PC-3 (cell line): ENCODE results near the gene PPFIBP1. TPM values are rescaled to one million over a fixed set of nuclear protein-coding genes. Genes with fewer than 3 reads are reported as not detected.
A peak's percentile ranks its signal among the peaks of the same experiment; 100 is the strongest.

Source experiments
- ATAC-seq: fragments of 200-7000 bp; cut with Tn5 transposase; 2 replicates; pipeline ENCODE4 v1.9.1; 2020; ENCODE audit warnings: mild to moderate bottlenecking, moderate library complexity
- BruUV-seq: library from RNA; stranded (reverse); fragments of 400-500 nt; replicated peaks from 2 replicates; lab custom pipeline; 2021; lab: Mats Ljungman, UMichigan
- CTCF ChIA-PET: fragments of 300-600 bp; sonication (Branson Sonifier 250); formaldehyde crosslinking; loops from one replicate; lab custom pipeline; 2022; ENCODE audit warnings: antibody characterized with exemption; lab: Charles Lee
- POLR2A ChIA-PET: fragments of 300-600 bp; sonication (Branson Sonifier 250); formaldehyde crosslinking; loops from one replicate; lab custom pipeline; 2022; ENCODE audit warnings: antibody characterized with exemption; ENCODE audit not compliant: unreplicated experiment; lab: Charles Lee
- DNase-seq: peaks from one replicate; pipeline ENCODE4 v3.0.0-alpha.2; 2015
- H2AFZ ChIP-seq: fragments of 300-600 bp; sonication (generic); 2 replicates; pipeline ENCODE4 v1.6.0; 2016; ENCODE audit warnings: antibody characterized with exemption, low read length
- H3F3A ChIP-seq: fragments of 300-600 bp; sonication (generic); one replicate; pipeline ENCODE4 v1.6.0; 2017; ENCODE audit warnings: antibody characterized with exemption, low read length, control low read depth, mild to moderate bottlenecking; ENCODE audit not compliant: unreplicated experiment
- H3K27ac ChIP-seq: fragments of 300-600 bp; sonication (generic); 2 replicates; pipeline ENCODE4 v1.5.1; 2016; ENCODE audit warnings: mild to moderate bottlenecking, low read length
- H3K27me3 ChIP-seq: fragments of 300-600 bp; sonication (generic); 2 replicates; pipeline ENCODE4 v1.6.1; 2016; ENCODE audit warnings: low read length, mixed read lengths
- H3K36me3 ChIP-seq: fragments of 300-600 bp; sonication (generic); 2 replicates; pipeline ENCODE4 v1.6.1; 2016; ENCODE audit warnings: low read depth, mixed run types, low read length, mixed read lengths
- H3K4me1 ChIP-seq: fragments of 300-600 bp; sonication (generic); 2 replicates; pipeline ENCODE4 v1.5.1; 2016; ENCODE audit warnings: low read length; ENCODE audit not compliant: insufficient read depth
- H3K4me2 ChIP-seq: fragments of 300-600 bp; sonication (generic); 2 replicates; pipeline ENCODE4 v1.6.0; 2016; ENCODE audit warnings: low read length
- H3K4me3 ChIP-seq: fragments of 300-600 bp; sonication (generic); 2 replicates; pipeline ENCODE4 v1.5.1; 2016; ENCODE audit warnings: mild to moderate bottlenecking, low read length, mixed read lengths
- H3K79me2 ChIP-seq: fragments of 300-600 bp; sonication (generic); 2 replicates; pipeline ENCODE4 v1.6.1; 2017; ENCODE audit warnings: low read length, mixed read lengths
- H3K9ac ChIP-seq: fragments of 300-600 bp; sonication (generic); 2 replicates; pipeline ENCODE4 v1.6.0; 2016; ENCODE audit warnings: mild to moderate bottlenecking, low read length
- H3K9me2 ChIP-seq: fragments of 300-600 bp; sonication (generic); replicated peaks from 2 replicates; pipeline ENCODE4 v1.6.1; 2016; ENCODE audit warnings: mixed run types, low read length, mixed read lengths
- H3K9me3 ChIP-seq: fragments of 300-600 bp; sonication (generic); 2 replicates; pipeline ENCODE4 v1.6.1; 2016; ENCODE audit warnings: low read length, mixed read lengths
- H4K20me1 ChIP-seq: fragments of 300-600 bp; sonication (generic); 2 replicates; pipeline ENCODE4 v1.6.1; 2016; ENCODE audit warnings: low read length, mixed read lengths
- CTCF ChIP-seq: fragments of 300-600 bp; sonication (generic); conservative IDR thresholded peaks from 2 replicates; pipeline ENCODE4 v1.5.1; 2017; ENCODE audit warnings: antibody characterized with exemption, low read depth, mild to moderate bottlenecking, low read length
- EZH2 ChIP-seq: fragments of 300-600 bp; sonication (generic); IDR thresholded peaks from one replicate; pipeline ENCODE4 v1.6.1; 2017; ENCODE audit warnings: antibody characterized with exemption, mild to moderate bottlenecking, low read length; ENCODE audit not compliant: unreplicated experiment
- EZH2phosphoT487 ChIP-seq: fragments of 300-600 bp; sonication (generic); IDR thresholded peaks from 2 replicates; pipeline ENCODE4 v1.6.1; 2018; ENCODE audit warnings: mild to moderate bottlenecking, antibody characterized with exemption, low read length, borderline replicate concordance
- intact Hi-C: fragments of 100-400 bp; cut with micrococcal nuclease; formaldehyde crosslinking; loops from 2 replicates; pipeline ENCODE4 v1.9.0; 2023
- total RNA-seq: library from RNA; depleted of rRNA; stranded (reverse); fragments of >200 nt; gene quantifications from 2 replicates; pipeline ENCODE4 v1.2.3, GENCODE V29; 2014

PPFIBP1 gene
- total RNA-seq, 1 experiment from 2014 or later, result 56.9 TPM

GRCh38 chr12:27493260-27493940, 30.6 kb upstream of the PPFIBP1 start:
- peaks cover 4% of the 10 kb centered on the region; the same call in 1 of the 2 replicates for H3K4me1 ChIP-seq
- DNase-seq, result peak; percentile 65
- CTCF ChIA-PET, result interaction anchor here (0.7 kb wide), 1 partner anchor 26 kb away, joined by 5 read pairs; no protein-coding TSS in a partner anchor
- BruUV-seq, result no TSS peak
- H3K9me3 ChIP-seq, result no peaks in the 10 kb centered on the region
- no peaks in the 10 kb centered on the region for H4K20me1 ChIP-seq
- H3K9ac ChIP-seq, result no peak overlapping the region
- no peak overlapping the region for H3K4me3 ChIP-seq
- POLR2A ChIA-PET, result no interaction called here
- no peaks in the 10 kb centered on the region for H3K27me3 ChIP-seq
- H3K9me2 ChIP-seq, result no peaks in the 10 kb centered on the region
- H3F3A ChIP-seq, result no peaks in the 10 kb centered on the region
- H2AFZ ChIP-seq, result no peak overlapping the region
- no peak overlapping the region for H3K27ac ChIP-seq
- intact Hi-C loops, result no loop called here
- no peaks in the 10 kb centered on the region for H3K36me3 ChIP-seq
- no peak overlapping the region for H3K4me2 ChIP-seq
- no peak for TF ChIP-seq EZH2phosphoT487
- TF ChIP-seq CTCF, result no peak
- TF ChIP-seq EZH2, result no peak
- peak; percentile 64 for ATAC-seq
- H3K79me2 ChIP-seq, result no peaks in the 10 kb centered on the region

- H3K9ac ChIP-seq, result no peak overlapping the region
- no peaks in the 10 kb centered on the region for H3K27me3 ChIP-seq
- intact Hi-C loops, result no loop called here
- ChIA-PET POLR2A (no interaction called here), CTCF (no interaction called here)
- ATAC-seq (no peak), DNase-seq (no peak)
- peaks cover 8% of the 10 kb centered on the region for H3K4me1 ChIP-seq
- H3K4me3 ChIP-seq, result no peak overlapping the region
- TF ChIP-seq EZH2phosphoT487 (no peak), EZH2 (no peak), CTCF (no peak)
- H3K9me2 ChIP-seq, result no peaks in the 10 kb centered on the region
- no peak overlapping the region for H3K4me2 ChIP-seq
- no peaks in the 10 kb centered on the region for H4K20me1 ChIP-seq
- no peaks in the 10 kb centered on the region for H3F3A ChIP-seq
- no peaks in the 10 kb centered on the region for H3K9me3 ChIP-seq
- no TSS peak for BruUV-seq
- no peak overlapping the region for H2AFZ ChIP-seq
- H3K27ac ChIP-seq, result no peak overlapping the region
- no peaks in the 10 kb centered on the region for H3K36me3 ChIP-seq
- H3K79me2 ChIP-seq, result no peaks in the 10 kb centered on the region
Measured at GRCh38 chr12:27497446-27497845, 26.6 kb upstream of the PPFIBP1 start.

- CTCF ChIA-PET, result no interaction called here
- TF ChIP-seq CTCF (no peak), EZH2phosphoT487 (no peak), EZH2 (no peak)
Measured at GRCh38 chr12:27498149-27498548, 25.9 kb upstream of the PPFIBP1 start.

More at GRCh38 chr12:27498149-27498548, 25.9 kb upstream of the PPFIBP1 start:
- no peaks in the 10 kb centered on the region for H3K36me3 ChIP-seq
- H3F3A ChIP-seq, result no peaks in the 10 kb centered on the region
- H3K4me3 ChIP-seq, result no peak overlapping the region
- DNase-seq (no peak), ATAC-seq (no peak)
- intact Hi-C loops, result no loop called here
- no peaks in the 10 kb centered on the region for H3K79me2 ChIP-seq
- no peak overlapping the region for H3K4me2 ChIP-seq
- no TSS peak for BruUV-seq
- H2AFZ ChIP-seq, result no peak overlapping the region
- H3K27ac ChIP-seq, result no peak overlapping the region
- no peaks in the 10 kb centered on the region for H3K9me2 ChIP-seq
- no peak overlapping the region for H3K9ac ChIP-seq
- no peaks in the 10 kb centered on the region for H3K27me3 ChIP-seq
- POLR2A ChIA-PET, result no interaction called here
- H4K20me1 ChIP-seq, result no peaks in the 10 kb centered on the region
- no peaks in the 10 kb centered on the region for H3K9me3 ChIP-seq
- peaks cover 8% of the 10 kb centered on the region for H3K4me1 ChIP-seq
